K562 (cell line): Measurements from ENCODE around the gene CATSPER4. TPM values are rescaled to one million over a fixed set of nuclear protein-coding genes. Genes with fewer than 3 reads are reported as not detected.

Source experiments
- CREBBP ChIP-seq: IDR thresholded peaks from one replicate; pipeline ENCODE4 v1.6.1; 2012; ENCODE audit warnings: low read depth, mild to moderate bottlenecking, control low read depth, inconsistent platforms, low read length
- HMGXB4 ChIP-seq: sonication (generic); formaldehyde crosslinking; IDR thresholded peaks from 2 replicates; pipeline ENCODE4 v1.8.1; 2023; ENCODE audit warnings: mild to moderate bottlenecking, missing genetic modification reagents
- SRF ChIP-seq, 2 experiments: fragments of 250-450, 450-650 bp in 1 of 2; sonication (Bioruptor Pico) in 1 of 2; sonication (generic) in 1 of 2; formaldehyde crosslinking; IDR thresholded peaks; 2 replicates each; pipeline versions ENCODE4 v1.5.0 to v1.5.1; 2020 to 2022; ENCODE audit warnings: mild to moderate bottlenecking in 1 of 2, missing genetic modification reagents in 1 of 2
- TFE3 ChIP-seq: fragments of 450-650 bp; formaldehyde crosslinking; IDR thresholded peaks from 2 replicates; pipeline ENCODE4 v1.4.0; 2020; ENCODE audit warnings: mild to moderate bottlenecking, mixed read lengths
- XRCC3 ChIP-seq: fragments of 450-650 bp; IDR thresholded peaks from 2 replicates; pipeline ENCODE4 v1.6.1; 2017; ENCODE audit warnings: mild to moderate bottlenecking, moderate library complexity
- ZNF174 ChIP-seq: fragments of 250-450 bp; sonication (Bioruptor Pico); IDR thresholded peaks from 2 replicates; pipeline ENCODE4 v1.4.0; 2020; ENCODE audit warnings: mild to moderate bottlenecking
- ZNF408 ChIP-seq: fragments of 250-450 bp; sonication (Bioruptor Pico); IDR thresholded peaks from 2 replicates; pipeline ENCODE4 v1.4.0; 2020; ENCODE audit warnings: low read depth, mild to moderate bottlenecking, moderate library complexity
- ZNF592 ChIP-seq: fragments of 450-650 bp; IDR thresholded peaks from 2 replicates; pipeline ENCODE4 v1.6.1; 2017; ENCODE audit warnings: antibody characterized with exemption, mild to moderate bottlenecking
- polyA plus RNA-seq, 8 experiments: library from polyadenylated mRNA; depleted of rRNA in 4 of 8; stranded (reverse) in 5 of 8; unstranded in 3 of 8; fragments of >200 nt; fragmentation: Nextera tagmentation in 2 of 8; fragmentation: Illumina TruSeq in 1 of 8; extraction: Ambion mirVana in 2 of 8; extraction: Trizol in 1 of 8; gene quantifications; 2 replicates each; pipeline versions ENCODE4 v1.2.1 to v1.2.3, GENCODE V29; 2011 to 2014; ENCODE audit warnings: inconsistent platforms in 1 of 8, missing spikeins in 1 of 8
- total RNA-seq, 7 experiments: library from RNA; depleted of rRNA in 6 of 7; stranded (reverse); fragments of >200 nt in 6 of 7; fragmentation: Illumina TruSeq in 2 of 7; extraction: Trizol in 2 of 7; gene quantifications; 2 replicates each; pipeline versions ENCODE4 v1.2.1 to v1.2.3, GENCODE V29; 2011 to 2021; ENCODE audit warnings: low replicate concordance in 1 of 7

CATSPER4 gene
- total and polyA plus RNA-seq, 9 of the 15 experiments (the other 6 are each of a cell fraction or from before 2014, with no cell fraction given): 0.04 to 0.13 TPM; not detected in 7

- TF ChIP-seq CREBBP (no peak), HMGXB4 (CRISPR knock-in tag) (peak; percentile 88), TFE3 (CRISPR knock-in tag) (no peak), ZNF408 (CRISPR knock-in tag) (no peak), ZNF592 (no peak; the same call in 1 of the 2 replicates), SRF (CRISPR knock-in tag; IDR thresholded peaks at IDR 0.05) (peak in 1 of 2 experiments; percentile 78; a peak in 3 of 4 replicates), ZNF174 (CRISPR knock-in tag) (0 out of 2 replicates have a peak, but pooled peaks have one; percentile 23), XRCC3 (no peak)
Measured at GRCh38 chr1:26233903-26234643, 43.7 kb downstream of the CATSPER4 start, which contains the start of gene CEP85 (continued).
